ENCODE data around the gene PIGX.

PIGX gene

DNA sequence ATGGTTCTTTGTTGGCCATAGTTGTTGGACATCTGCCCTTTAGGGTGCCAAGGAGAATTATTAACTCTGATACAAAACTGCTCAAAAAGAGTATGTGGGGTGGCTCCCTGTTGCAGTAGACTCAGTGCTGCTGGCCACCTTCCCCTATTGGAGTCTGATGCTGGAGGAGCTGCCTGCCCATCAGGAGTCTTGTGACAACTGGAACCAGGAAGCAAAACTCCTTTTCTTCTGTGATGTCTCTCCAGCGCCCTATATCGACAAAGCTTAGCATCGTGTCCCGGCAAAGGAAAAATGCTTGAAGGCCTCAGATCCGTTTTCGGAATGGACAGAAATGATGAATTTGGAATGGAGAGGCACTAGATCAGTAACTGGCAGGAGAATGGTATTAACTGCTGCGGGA is 51.0 kb downstream of the PIGX start:
- no peak for DNase-seq

DNA sequence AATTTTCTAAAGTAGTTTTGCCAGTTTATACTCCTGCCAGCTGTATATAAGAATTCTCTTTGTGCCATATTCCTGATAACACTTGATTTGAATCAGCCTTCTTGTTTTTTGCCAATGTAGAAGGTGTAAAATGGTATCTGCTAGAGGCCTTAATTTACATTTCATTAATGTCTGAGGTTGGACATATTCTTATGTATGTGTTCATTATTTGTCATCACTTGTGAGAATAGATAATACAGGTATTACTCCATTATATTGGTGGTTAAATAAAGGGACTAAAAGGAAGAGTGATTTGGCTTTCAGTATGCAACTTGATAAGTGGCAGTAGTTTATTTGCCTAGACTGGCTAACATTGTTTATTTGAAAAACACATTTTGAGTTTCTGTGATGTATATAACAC is 53.3 kb downstream of the PIGX start:
- no peak for DNase-seq

DNA sequence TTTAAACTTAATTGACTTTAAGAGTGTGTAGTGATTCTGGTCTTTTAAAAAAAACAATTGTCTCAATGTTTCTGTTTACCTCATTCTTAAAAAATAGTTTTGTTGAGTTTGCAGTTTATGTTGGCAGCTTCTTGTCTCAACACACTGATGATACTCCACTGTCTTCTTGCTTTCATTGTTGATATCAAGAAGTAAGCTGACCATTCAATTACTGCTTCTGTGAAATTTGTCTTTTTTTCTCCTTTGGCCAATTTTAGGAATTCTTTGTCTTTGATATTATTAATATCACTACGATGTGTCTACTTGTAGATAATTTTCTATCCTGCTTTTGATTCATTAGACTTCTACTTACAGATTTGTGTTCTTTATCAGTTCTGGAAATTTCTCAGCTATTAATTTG is 58.9 kb downstream of the PIGX start:
- DNase-seq: no peak

DNA sequence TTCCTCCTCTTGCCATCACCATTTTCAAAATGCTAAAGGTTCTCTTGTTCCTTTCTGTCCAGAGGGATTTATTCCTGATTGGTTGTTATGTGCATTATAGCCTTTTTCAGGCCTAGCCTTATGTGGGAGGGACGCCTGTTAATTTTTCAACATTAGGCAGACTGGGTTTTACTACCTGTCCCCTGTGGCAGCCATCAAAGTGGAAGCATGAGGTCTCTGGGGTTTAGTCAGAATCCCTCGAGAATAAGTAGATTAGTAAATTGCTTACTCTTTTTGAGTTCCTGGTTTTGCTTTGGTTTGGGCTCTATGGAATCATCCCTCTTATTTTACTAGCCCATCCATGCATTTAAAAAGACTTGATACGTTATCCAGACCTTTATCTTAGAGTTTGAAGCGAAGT is 59.9 kb downstream of the PIGX start:
- no peak for DNase-seq

DNA sequence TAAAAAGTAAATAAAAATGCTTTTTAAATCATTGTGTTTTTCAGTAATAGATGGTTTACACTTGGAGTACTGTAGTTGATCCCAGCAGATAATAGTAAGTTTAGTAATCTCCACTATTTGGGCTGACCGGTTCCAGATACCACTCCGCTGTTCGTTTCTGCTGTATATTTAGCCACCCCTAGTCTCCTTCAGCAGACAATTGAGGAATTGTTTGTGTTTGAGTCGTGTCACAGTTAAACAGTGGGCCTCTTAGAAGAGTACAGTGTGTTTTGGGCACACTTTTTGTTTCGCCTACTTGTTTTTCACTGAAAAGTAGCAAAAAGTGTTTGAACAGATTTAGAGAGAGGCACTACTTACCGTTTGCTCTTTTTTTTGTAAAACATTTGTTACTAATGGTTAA is 60.7 kb downstream of the PIGX start:
- DNase-seq: no peak

DNA sequence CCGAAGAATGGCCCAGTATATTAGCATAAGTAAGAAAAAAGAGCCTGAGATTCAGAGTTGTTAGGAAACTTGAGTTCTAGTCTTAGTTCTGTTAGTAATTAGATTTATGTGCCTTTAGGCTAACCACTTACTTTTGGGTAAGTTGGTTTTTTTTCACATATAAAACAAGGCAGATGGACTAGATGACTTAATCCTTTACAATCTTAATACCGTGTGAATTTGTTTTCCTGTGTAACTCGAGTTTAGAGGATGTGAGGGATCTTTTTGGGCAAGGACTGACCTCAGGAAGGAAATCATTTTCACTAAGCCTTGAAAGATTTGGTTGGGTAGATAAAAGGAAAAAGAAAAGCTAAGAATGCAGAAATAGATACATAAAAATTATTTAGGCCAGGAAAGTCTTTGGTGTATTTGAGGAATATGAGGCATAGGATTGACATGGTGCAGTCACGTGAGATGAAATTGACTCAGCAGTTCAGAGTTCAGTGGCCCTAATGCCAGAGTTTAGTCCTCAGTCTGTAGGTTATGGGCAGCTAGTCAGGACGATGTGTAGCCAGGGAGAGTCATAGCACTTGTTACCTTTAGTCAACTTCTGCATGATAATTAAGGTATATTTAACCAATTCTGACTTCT is 62.1 kb downstream of the PIGX start:
- no peak for DNase-seq

- no peak for DNase-seq
Observed at GRCh38 chr3:196774848-196775422, 62.8 kb downstream of the PIGX start.

DNA sequence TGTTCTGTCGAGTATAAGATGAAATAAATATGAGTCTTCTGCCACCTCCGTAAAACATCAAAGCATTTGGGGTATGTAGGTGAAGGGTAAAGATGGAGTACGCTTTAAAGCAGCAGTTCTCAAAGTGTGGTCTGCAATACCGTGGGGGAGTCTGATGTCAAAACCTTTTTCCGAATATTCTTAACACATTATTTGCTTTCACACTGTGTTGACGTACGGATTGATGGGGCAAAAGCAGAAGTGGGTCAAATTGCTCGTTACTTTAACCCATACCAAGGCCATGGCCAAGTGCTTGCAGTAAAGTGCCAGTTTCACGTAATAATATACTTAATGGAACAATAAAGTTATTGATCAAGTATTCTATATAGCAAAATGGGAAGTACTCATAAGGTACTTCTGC is 63.8 kb downstream of the PIGX start:
- no peak for DNase-seq

DNA sequence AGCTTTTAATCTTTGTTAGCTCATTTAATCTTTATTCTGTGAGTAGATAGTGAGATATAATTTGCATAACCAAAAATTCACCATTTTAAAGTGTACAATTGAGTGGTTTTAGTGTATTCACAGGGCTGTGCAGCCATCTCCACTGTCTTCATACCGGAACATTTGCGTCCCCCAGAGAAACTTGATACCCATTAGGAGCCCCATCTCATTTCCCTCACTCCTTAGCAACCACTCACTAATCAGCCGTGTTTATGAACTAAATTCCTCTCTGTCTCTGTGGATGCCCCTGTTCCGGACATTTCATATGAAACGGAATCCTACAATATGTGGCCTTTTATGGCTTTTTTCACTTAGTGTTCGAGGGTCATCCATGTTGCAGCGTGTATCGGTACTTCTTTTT is 65.7 kb downstream of the PIGX start:
- DNase-seq: no peak

GRCh38 chr3:196778755-196779154 is 66.6 kb downstream of the PIGX start:
- DNase-seq: no peak

- DNase-seq: no peak
Observed at GRCh38 chr3:196782511-196782910, 70.3 kb downstream of the PIGX start.
